SK-N-SH (cell line): ENCODE results near the gene ZNF184. TPM values are rescaled to one million over a fixed set of nuclear protein-coding genes. Genes with fewer than 3 reads are reported as not detected.
"Not testable (repeated sequence)": the region's sequence is repeated elsewhere in the genome, so short reads cannot be mapped to it uniquely, and the experiment has no call there.

Experiments used
- CTCF ChIA-PET: fragments of 300-600, 350-600 bp; formaldehyde crosslinking; extraction: SDS; loops from one replicate; lab custom pipeline; 2021; lab: Yijun Ruan, JAX
- POLR2A ChIA-PET: fragments of 350-600 bp; sonication (Branson Sonifier 250); formaldehyde crosslinking; extraction: SDS; loops from one replicate; lab custom pipeline; 2020; ENCODE audit warnings: antibody characterized with exemption, inconsistent platforms; lab: Yijun Ruan, JAX
- DNase-seq: peaks from one replicate; pipeline ENCODE4 v3.0.0; 2012
- H2AFZ ChIP-seq: fragments of 200-600 bp; sonication (generic); 2 replicates; pipeline ENCODE4 v1.8.1; 2016; ENCODE audit warnings: antibody characterized with exemption, mild to moderate bottlenecking, low read depth
- H3F3A ChIP-seq: fragments of 200-600 bp; sonication (generic); replicated peaks from 2 replicates; pipeline ENCODE3; 2016; ENCODE audit warnings: antibody characterized with exemption, mild to moderate bottlenecking; ENCODE audit not compliant: insufficient read depth
- H3K27ac ChIP-seq, 2 experiments: fragments of 200-500 bp in 1 of 2; fragments of 200-600 bp in 1 of 2; sonication (Bioruptor generic) in 1 of 2; sonication (generic), shearing (Covaris generic) in 1 of 2; 2 replicates each; pipeline versions ENCODE4 v1.5.1 to v1.6.1; 2014 to 2016; ENCODE audit warnings: low read depth in 2 of 2, inconsistent platforms in 1 of 2, low read length in 1 of 2, mild to moderate bottlenecking in 1 of 2, mixed read lengths in 1 of 2
- H3K27me3 ChIP-seq: fragments of 200-600 bp; sonication (generic), shearing (Covaris generic); 2 replicates; pipeline ENCODE4 v1.6.1; 2016; ENCODE audit warnings: mixed run types; ENCODE audit not compliant: insufficient read depth
- H3K36me3 ChIP-seq, 2 experiments: fragments of 200-500 bp in 1 of 2; fragments of 200-600 bp in 1 of 2; sonication (Bioruptor generic) in 1 of 2; sonication (generic) in 1 of 2; replicated peaks in 1 of 2; 2 replicates each; pipeline versions ENCODE3 to v1.5.1; 2014 to 2016; ENCODE audit warnings: low read length in 1 of 2, mild to moderate bottlenecking in 1 of 2; ENCODE audit not compliant: insufficient read depth in 2 of 2, control insufficient read depth in 1 of 2
- H3K4me1 ChIP-seq, 2 experiments: fragments of 200-500 bp in 1 of 2; fragments of 200-600 bp in 1 of 2; sonication (Bioruptor generic) in 1 of 2; sonication (generic), shearing (Covaris generic) in 1 of 2; 2 replicates each; pipeline versions ENCODE4 v1.5.1 to v1.6.1; 2014 to 2016; ENCODE audit warnings: low read depth in 1 of 2, low read length in 1 of 2, mixed run types in 1 of 2; ENCODE audit not compliant: insufficient read depth in 2 of 2, control insufficient read depth in 1 of 2
- H3K4me2 ChIP-seq: fragments of 200-600 bp; sonication (generic), shearing (Covaris generic); 2 replicates; pipeline ENCODE4 v1.6.1; 2017; ENCODE audit warnings: mixed run types
- H3K4me3 ChIP-seq, 2 experiments: fragments of 200-500 bp in 1 of 2; fragments of 200-600 bp in 1 of 2; sonication (Bioruptor generic) in 1 of 2; sonication (generic), shearing (Covaris generic) in 1 of 2; 2 replicates each; pipeline versions ENCODE4 v1.5.1 to v1.8.1; 2014 to 2016; ENCODE audit warnings: low read depth in 2 of 2, inconsistent platforms in 1 of 2, low read length in 1 of 2, mild to moderate bottlenecking in 1 of 2, mixed read lengths in 1 of 2, moderate library complexity in 1 of 2
- H3K79me2 ChIP-seq: fragments of 200-600 bp; sonication (generic); 2 replicates; pipeline ENCODE4 v1.8.1; 2017; ENCODE audit warnings: mild to moderate bottlenecking; ENCODE audit not compliant: insufficient read depth
- H3K9ac ChIP-seq: fragments of 200-600 bp; sonication (generic); 2 replicates; pipeline ENCODE4 v1.6.1; 2017; ENCODE audit warnings: mixed run types
- H3K9me2 ChIP-seq: fragments of 200-600 bp; sonication (generic); 2 replicates; pipeline ENCODE4 v1.6.1; 2017; ENCODE audit warnings: mixed run types
- H3K9me3 ChIP-seq: fragments of 200-600 bp; sonication (generic); 2 replicates; pipeline ENCODE4 v1.6.1; 2017; ENCODE audit warnings: mixed run types, mild to moderate bottlenecking, moderate library complexity
- H4K20me1 ChIP-seq: fragments of 200-600 bp; sonication (generic); 2 replicates; pipeline ENCODE4 v1.6.1; 2017; ENCODE audit warnings: mild to moderate bottlenecking, mixed run types; ENCODE audit not compliant: insufficient read depth
- FOSL2 ChIP-seq: IDR thresholded peaks from 2 replicates; pipeline ENCODE4 v1.4.0; 2012; ENCODE audit warnings: low read depth, mild to moderate bottlenecking, moderate library complexity, borderline replicate concordance
- FOXJ3 ChIP-seq: sonication (generic); formaldehyde crosslinking; IDR thresholded peaks from 2 replicates; pipeline ENCODE4 v1.5.1; 2020; ENCODE audit warnings: mild to moderate bottlenecking, missing genetic modification reagents
- FOXM1 ChIP-seq: IDR thresholded peaks from 2 replicates; pipeline ENCODE4 v1.4.0; 2012; ENCODE audit warnings: low read depth, mild to moderate bottlenecking
- IRF3 ChIP-seq: fragments of 150-350 bp; IDR thresholded peaks from 2 replicates; pipeline ENCODE4 v1.6.1; 2016; ENCODE audit warnings: mild to moderate bottlenecking, low read depth, low read length
- RAD21 ChIP-seq: IDR thresholded peaks from 2 replicates; pipeline ENCODE4 v1.6.1; 2012; ENCODE audit warnings: mild to moderate bottlenecking, low read length
- RCOR1 ChIP-seq: fragments of 150-350 bp; IDR thresholded peaks from 2 replicates; pipeline ENCODE4 v1.6.1; 2017; ENCODE audit warnings: antibody characterized with exemption, low read length
- RFX5 ChIP-seq: IDR thresholded peaks from 2 replicates; pipeline ENCODE4 v1.6.1; 2012; ENCODE audit warnings: mild to moderate bottlenecking, improper control_type of control experiment, low read length
- RXRA ChIP-seq: IDR thresholded peaks from 2 replicates; pipeline ENCODE4 v1.4.0; 2012; ENCODE audit warnings: low read depth, mild to moderate bottlenecking, borderline replicate concordance
- SIN3A ChIP-seq: IDR thresholded peaks from 2 replicates; pipeline ENCODE4 v1.6.1; 2012; ENCODE audit warnings: low read depth, mild to moderate bottlenecking, low read length, moderate library complexity, borderline replicate concordance
- SMC3 ChIP-seq: IDR thresholded peaks from 2 replicates; pipeline ENCODE4 v1.6.1; 2012; ENCODE audit warnings: low read depth, low read length, improper control_type of control experiment
- TAF1 ChIP-seq: IDR thresholded peaks from 2 replicates; pipeline ENCODE4 v1.6.1; 2012; ENCODE audit warnings: low read depth, mild to moderate bottlenecking, low read length, moderate library complexity, borderline replicate concordance
- TCF12 ChIP-seq: IDR thresholded peaks from 2 replicates; pipeline ENCODE4 v1.4.0; 2012
- YY1 ChIP-seq: IDR thresholded peaks from 2 replicates; pipeline ENCODE4 v1.4.0; 2012; ENCODE audit warnings: low read depth, mild to moderate bottlenecking
- WGBS: methylation state at CpG from one replicate; pipeline ENCODE4 v1.1.6; 2017; ENCODE audit warnings: low lambda C conversion rate; 5-methylcytosine and 5-hydroxymethylcytosine counted together
- polyA plus RNA-seq, 3 experiments: library from polyadenylated mRNA; depleted of rRNA; stranded (reverse); fragments of >200 nt; gene quantifications; 2 replicates each; pipeline ENCODE4 v1.2.3, GENCODE V29; 2012
- TF ChIP-seq, protein P1 (sequence below): IDR thresholded peaks from 2 replicates; pipeline ENCODE4 v1.6.1; 2012; ENCODE audit warnings: mild to moderate bottlenecking, low read depth, low read length, moderate library complexity
- TF ChIP-seq, protein P2 (sequence below): IDR thresholded peaks from 2 replicates; pipeline ENCODE4 v1.4.0; 2012; ENCODE audit warnings: low read depth, borderline replicate concordance

Gene ZNF184
- polyA plus RNA-seq, 1 of the 3 experiments (the other 2 are of a cell fraction): 1.6 TPM

GRCh38 chr6:27424851-27425250 lies 48.1 kb downstream of the ZNF184 start:
- H3K9ac ChIP-seq, POLR2A ChIA-PET, H3K4me3 ChIP-seq, CTCF ChIA-PET, H3K4me2 ChIP-seq, H3K27me3 ChIP-seq, H3K9me2 ChIP-seq, H2AFZ ChIP-seq, H3K4me1 ChIP-seq, H3K27ac ChIP-seq, H3K79me2 ChIP-seq, H3K9me3 ChIP-seq, H4K20me1 ChIP-seq, H3K36me3 ChIP-seq, DNase-seq, H3F3A ChIP-seq: not testable (repeated sequence)
- 54% methylated on average over 12 of the region's 36 CpGs for WGBS

DNA sequence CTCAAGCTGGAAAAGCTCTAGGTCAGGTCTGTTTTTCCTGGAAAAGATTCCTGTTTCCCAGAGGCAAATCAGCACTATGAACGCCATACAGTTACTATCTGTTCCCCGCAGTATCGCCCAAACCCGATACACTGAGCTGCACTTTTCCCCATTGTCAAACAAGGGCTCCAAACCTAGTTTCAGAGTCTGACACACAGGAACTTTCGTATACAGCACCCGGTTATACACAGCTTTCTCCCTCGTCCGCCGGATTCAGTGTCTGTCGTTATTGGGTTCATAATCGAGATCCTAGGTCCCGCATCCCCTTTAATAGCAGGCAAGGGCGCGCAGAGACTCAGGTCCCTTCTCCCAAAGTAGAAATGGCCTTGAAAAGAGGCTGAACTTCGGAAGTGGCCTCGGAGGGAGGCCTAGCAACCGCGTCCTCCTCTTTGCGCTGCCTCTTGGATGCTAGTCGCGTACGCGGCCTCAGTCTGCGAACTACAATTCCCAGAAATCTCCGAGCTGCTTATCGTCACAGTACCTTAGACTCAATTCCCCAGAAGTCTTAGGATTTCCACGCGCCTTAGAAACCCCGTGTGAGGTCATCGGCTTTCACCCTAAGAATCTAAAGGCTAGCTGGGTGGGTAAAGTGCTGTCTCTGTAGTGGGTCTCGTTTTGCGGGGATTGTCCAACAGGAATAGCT lies 50.1 kb downstream of the ZNF184 start:
- H3K9ac ChIP-seq: no peak overlapping the region
- H3K4me3 ChIP-seq: no peak overlapping the region
- H3K27ac ChIP-seq: no peak overlapping the region
- no peaks in the 10 kb centered on the region for H3K79me2 ChIP-seq
- DNase-seq: no peak
- no peak overlapping the region for H3K4me2 ChIP-seq
- no peaks in the 10 kb centered on the region for H3K9me2 ChIP-seq
- H3K27me3 ChIP-seq: no peaks in the 10 kb centered on the region
- WGBS: 67% methylated on average over 31 of the region's 32 CpGs
- H2AFZ ChIP-seq: no peak overlapping the region
- H3F3A ChIP-seq: no peaks in the 10 kb centered on the region
- CTCF ChIA-PET: no interaction called here
- H4K20me1 ChIP-seq: no peaks in the 10 kb centered on the region
- H3K9me3 ChIP-seq: no peaks in the 10 kb centered on the region
- TF ChIP-seq YY1 (no peak), RAD21 (no peak), TCF12 (no peak), SIN3A (no peak)
- POLR2A ChIA-PET: no interaction called here
- no peaks in the 10 kb centered on the region for H3K36me3 ChIP-seq
- no peaks in the 10 kb centered on the region for H3K4me1 ChIP-seq

DNA sequence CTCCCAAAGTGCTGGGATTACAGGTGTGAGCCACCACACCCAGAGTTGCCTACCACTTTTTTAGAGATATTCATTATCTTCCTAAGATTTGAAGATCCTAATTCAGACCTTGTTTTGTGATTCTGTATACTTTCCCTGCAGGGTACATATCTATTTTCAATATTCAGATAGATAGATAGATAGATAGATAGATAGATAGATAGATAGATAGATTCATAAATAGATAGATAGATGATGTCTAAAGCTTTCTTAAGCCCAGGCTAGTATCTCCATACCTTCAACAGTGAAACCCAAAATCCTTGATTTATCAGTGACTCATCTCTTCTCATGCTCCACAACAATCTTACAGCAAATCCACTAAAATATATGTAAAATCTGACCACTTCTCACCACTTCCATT lies 53.5 kb downstream of the ZNF184 start:
- POLR2A ChIA-PET: no interaction called here
- Histone ChIP-seq H3K9ac (no peak overlapping the region), H3K27me3 (no peaks in the 10 kb centered on the region), H3K36me3 (no peaks in the 10 kb centered on the region), H4K20me1 (no peaks in the 10 kb centered on the region), H3K4me1 (no peaks in the 10 kb centered on the region), H3K79me2 (no peaks in the 10 kb centered on the region), H3K4me2 (no peak overlapping the region), H3K9me2 (no peaks in the 10 kb centered on the region), H3K4me3 (no peak overlapping the region), H3K27ac (no peak overlapping the region), H2AFZ (no peak overlapping the region), H3K9me3 (no peaks in the 10 kb centered on the region), H3F3A (no peaks in the 10 kb centered on the region)
- DNase-seq: no peak
- CTCF ChIA-PET: interaction anchor here (0.6 kb wide), 1 partner anchor 84 kb away, joined by 3 read pairs; no protein-coding TSS in a partner anchor
- no peak for TF ChIP-seq SIN3A
- no peak for TF ChIP-seq RFX5
- TF ChIP-seq RXRA: no peak
- no peak for TF ChIP-seq FOSL2
- no peak for TF ChIP-seq SMC3
- TF ChIP-seq IRF3: no peak
- TF ChIP-seq FOXJ3 (CRISPR knock-in tag): no peak
- no peak for TF ChIP-seq RCOR1
- no peak for TF ChIP-seq FOXM1
- TF ChIP-seq, protein P1, sequence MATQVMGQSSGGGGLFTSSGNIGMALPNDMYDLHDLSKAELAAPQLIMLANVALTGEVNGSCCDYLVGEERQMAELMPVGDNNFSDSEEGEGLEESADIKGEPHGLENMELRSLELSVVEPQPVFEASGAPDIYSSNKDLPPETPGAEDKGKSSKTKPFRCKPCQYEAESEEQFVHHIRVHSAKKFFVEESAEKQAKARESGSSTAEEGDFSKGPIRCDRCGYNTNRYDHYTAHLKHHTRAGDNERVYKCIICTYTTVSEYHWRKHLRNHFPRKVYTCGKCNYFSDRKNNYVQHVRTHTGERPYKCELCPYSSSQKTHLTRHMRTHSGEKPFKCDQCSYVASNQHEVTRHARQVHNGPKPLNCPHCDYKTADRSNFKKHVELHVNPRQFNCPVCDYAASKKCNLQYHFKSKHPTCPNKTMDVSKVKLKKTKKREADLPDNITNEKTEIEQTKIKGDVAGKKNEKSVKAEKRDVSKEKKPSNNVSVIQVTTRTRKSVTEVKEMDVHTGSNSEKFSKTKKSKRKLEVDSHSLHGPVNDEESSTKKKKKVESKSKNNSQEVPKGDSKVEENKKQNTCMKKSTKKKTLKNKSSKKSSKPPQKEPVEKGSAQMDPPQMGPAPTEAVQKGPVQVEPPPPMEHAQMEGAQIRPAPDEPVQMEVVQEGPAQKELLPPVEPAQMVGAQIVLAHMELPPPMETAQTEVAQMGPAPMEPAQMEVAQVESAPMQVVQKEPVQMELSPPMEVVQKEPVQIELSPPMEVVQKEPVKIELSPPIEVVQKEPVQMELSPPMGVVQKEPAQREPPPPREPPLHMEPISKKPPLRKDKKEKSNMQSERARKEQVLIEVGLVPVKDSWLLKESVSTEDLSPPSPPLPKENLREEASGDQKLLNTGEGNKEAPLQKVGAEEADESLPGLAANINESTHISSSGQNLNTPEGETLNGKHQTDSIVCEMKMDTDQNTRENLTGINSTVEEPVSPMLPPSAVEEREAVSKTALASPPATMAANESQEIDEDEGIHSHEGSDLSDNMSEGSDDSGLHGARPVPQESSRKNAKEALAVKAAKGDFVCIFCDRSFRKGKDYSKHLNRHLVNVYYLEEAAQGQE: no peak
- TF ChIP-seq, protein P2, sequence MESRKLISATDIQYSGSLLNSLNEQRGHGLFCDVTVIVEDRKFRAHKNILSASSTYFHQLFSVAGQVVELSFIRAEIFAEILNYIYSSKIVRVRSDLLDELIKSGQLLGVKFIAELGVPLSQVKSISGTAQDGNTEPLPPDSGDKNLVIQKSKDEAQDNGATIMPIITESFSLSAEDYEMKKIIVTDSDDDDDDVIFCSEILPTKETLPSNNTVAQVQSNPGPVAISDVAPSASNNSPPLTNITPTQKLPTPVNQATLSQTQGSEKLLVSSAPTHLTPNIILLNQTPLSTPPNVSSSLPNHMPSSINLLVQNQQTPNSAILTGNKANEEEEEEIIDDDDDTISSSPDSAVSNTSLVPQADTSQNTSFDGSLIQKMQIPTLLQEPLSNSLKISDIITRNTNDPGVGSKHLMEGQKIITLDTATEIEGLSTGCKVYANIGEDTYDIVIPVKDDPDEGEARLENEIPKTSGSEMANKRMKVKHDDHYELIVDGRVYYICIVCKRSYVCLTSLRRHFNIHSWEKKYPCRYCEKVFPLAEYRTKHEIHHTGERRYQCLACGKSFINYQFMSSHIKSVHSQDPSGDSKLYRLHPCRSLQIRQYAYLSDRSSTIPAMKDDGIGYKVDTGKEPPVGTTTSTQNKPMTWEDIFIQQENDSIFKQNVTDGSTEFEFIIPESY: no peak
- no peak for TF ChIP-seq TAF1
